ENCODE data around the gene MPZL3.

- TF ChIP-seq POLR2AphosphoS5 (IDR thresholded peaks at IDR 0.05) (no peak), CTCF (IDR thresholded peaks at IDR 0.05) (no peak), POLR2A (IDR thresholded peaks at IDR 0.05) (no peak), EP300 (IDR thresholded peaks at IDR 0.05) (no peak)
These were observed 25.4 kb downstream of the MPZL3 start for GRCh38 chr11:118226781-118227180.

Measured in stomach (tissue), 4 donors.